Measurements from ENCODE around the gene COPS8.

GRCh38 chr2:237045449-237045848 lies 40.2 kb upstream of the COPS8 start:
- TF ChIP-seq YY1 (IDR thresholded peaks at IDR 0.05; ENCODE audit: insufficient read depth, insufficient read length) (no peak), ZNF274 (IDR thresholded peaks at IDR 0.05; ENCODE audit: low read depth, low read length) (no peak)
